Astrocyte of the cerebellum (primary cell): ENCODE measurements around the gene EPGN.

Experiments used
- DNase-seq: peaks from one replicate; pipeline ENCODE4 v3.0.0-alpha.2; 2011; ENCODE audit warnings: low read depth
- H3K4me3 ChIP-seq: 2 replicates; pipeline ENCODE4 v1.5.1; 2011; ENCODE audit warnings: mild to moderate bottlenecking, low read depth, low read length, moderate library complexity
- CTCF ChIP-seq: IDR thresholded peaks from 2 replicates; pipeline ENCODE4 v1.5.1; 2012; ENCODE audit warnings: low read length, low read depth, moderate library complexity, mild to moderate bottlenecking; ENCODE audit errors: missing control alignments
- in situ Hi-C: cut with HindIII; loops from 2 replicates; pipeline ENCODE4 v1.10.0; 2017; ENCODE audit warnings: low sequenced_read_pairs

EPGN gene

GRCh38 chr4:74287791-74288190, 20.5 kb upstream of the EPGN start:
- TF ChIP-seq CTCF: no peak
- in situ Hi-C loops: no loop called here
- no peak for DNase-seq

DNA sequence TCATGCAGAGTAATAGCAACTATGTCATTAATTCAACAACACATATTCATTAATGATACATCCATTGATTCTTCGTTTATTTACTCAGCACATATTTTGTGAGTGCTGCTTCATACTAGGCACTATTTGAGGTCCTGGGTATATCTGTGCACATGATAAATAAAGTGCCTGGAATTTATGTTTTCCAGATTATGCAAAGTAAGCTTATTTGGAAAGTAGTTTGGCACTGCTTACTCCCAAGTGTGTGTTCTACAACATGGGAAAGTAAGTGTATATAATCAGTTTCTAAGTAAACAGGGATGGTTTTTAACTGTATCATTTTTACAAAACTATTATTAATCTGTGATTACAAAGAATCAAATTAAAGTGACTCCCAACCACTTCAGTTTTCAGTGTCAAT, 16.8 kb upstream of the EPGN start:
- no peak overlapping the region for H3K4me3 ChIP-seq
- DNase-seq: no peak
- TF ChIP-seq CTCF: no peak
- in situ Hi-C loops: no loop called here

More at GRCh38 chr4:74287791-74288190, 20.5 kb upstream of the EPGN start:
- H3K4me3 ChIP-seq: no peak overlapping the region

- H3K4me3 ChIP-seq: no peak overlapping the region
- in situ Hi-C loops: no loop called here
- DNase-seq: no peak
- no peak for TF ChIP-seq CTCF
These were observed 16.0 kb upstream of the EPGN start for GRCh38 chr4:74292111-74292870.

DNA sequence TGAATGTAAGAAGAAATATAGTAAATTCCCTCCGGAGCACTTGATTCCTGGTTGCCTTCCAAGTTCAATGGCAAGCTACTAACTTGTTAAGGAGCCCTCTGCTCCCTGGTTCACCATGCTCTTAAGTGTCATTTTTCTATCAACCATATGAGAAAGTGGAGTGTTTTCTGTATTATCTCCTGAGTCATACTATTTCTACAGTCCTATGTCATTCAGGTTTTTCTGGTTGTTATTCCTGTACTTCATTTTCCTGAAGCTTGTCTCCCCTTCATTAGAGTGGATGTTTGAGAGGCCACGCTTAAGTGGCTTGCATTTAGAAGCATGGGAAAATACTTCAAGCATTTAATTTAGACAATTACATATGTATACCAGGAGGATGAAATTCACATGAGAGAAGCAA, 14.7 kb upstream of the EPGN start:
- H3K4me3 ChIP-seq: no peak overlapping the region
- no peak for DNase-seq
- no peak for TF ChIP-seq CTCF
- in situ Hi-C loops: no loop called here

- in situ Hi-C loops: no loop called here
- no peak for DNase-seq
These were observed 13.6 kb upstream of the EPGN start for GRCh38 chr4:74294681-74295080.

GRCh38 chr4:74297539-74297938, 10.7 kb upstream of the EPGN start:
- no peak for DNase-seq
- no peak overlapping the region for H3K4me3 ChIP-seq
- no peak for TF ChIP-seq CTCF
- in situ Hi-C loops: no loop called here

More at GRCh38 chr4:74294681-74295080, 13.6 kb upstream of the EPGN start:
- TF ChIP-seq CTCF: no peak
- H3K4me3 ChIP-seq: no peak overlapping the region
